NCI-H446 treated with DMSO at 0.1 percent for 48 hours (cell line): ENCODE results near the gene DMXL2.
"Not testable (repeated sequence)": the region's sequence is repeated elsewhere in the genome, so short reads cannot be mapped to it uniquely, and the experiment has no call there.

Experiments used
- DNase-seq: peaks from one replicate; lab custom pipeline; 2025; lab: John Stamatoyannopoulos, UW

Gene DMXL2

DNA sequence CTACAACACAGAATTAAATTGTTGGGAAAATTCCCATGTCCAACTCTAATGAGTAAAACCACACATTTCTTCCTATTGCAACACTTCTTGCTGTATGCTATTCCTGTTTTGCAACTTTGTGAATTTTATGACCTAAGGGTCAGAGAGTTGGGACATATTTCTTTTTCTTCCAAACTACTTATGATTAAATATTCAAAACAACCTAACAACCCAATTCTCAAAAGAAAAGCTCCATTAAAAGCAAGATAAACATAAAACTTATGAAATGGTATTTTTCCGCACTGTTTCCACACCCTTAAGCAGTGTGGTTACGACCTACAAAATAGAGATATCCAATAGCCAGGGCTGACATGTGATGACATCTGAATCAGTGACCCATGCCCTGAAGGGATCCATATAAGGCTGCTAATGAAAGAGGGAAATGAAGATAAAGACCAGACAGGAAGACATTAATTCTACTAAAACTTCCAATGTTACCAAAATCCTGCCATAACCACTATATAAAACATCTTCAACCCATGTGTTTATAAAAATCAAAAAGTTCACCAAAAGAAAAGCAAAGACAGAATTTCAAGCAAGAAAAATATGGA lies 45.6 kb downstream of the DMXL2 start:
- no peak for DNase-seq

DNA sequence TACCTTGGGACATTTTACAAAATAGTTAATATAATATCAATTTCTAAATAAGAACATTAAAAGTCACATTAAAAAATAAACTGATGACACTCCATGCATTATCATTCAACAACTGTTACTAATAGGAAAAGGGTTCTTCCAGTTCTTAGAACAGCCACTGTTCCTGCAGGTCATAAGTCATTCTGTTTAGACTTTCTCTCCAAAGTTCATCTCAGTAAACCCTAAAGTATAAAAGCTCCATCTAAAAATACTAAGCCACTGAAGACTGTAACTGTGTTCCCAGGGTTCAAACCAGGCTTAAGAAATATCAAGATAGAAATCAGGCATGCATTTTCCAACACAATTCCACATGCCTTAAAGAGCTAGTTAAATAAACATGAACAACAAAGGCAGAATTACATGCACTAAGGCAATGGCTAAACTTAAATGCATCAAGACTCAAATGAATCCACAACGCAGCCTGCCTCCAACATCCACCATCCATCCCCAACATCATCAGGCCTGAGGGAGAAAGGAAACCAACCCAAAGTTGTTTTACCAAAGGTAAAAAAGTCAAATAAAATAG lies 46.2 kb downstream of the DMXL2 start:
- no peak for DNase-seq

GRCh38 chr15:51575775-51576174 lies 46.8 kb downstream of the DMXL2 start:
- DNase-seq: no peak

- DNase-seq: not testable (repeated sequence)
These were observed 49.2 kb downstream of the DMXL2 start for GRCh38 chr15:51573352-51573751.

DNA sequence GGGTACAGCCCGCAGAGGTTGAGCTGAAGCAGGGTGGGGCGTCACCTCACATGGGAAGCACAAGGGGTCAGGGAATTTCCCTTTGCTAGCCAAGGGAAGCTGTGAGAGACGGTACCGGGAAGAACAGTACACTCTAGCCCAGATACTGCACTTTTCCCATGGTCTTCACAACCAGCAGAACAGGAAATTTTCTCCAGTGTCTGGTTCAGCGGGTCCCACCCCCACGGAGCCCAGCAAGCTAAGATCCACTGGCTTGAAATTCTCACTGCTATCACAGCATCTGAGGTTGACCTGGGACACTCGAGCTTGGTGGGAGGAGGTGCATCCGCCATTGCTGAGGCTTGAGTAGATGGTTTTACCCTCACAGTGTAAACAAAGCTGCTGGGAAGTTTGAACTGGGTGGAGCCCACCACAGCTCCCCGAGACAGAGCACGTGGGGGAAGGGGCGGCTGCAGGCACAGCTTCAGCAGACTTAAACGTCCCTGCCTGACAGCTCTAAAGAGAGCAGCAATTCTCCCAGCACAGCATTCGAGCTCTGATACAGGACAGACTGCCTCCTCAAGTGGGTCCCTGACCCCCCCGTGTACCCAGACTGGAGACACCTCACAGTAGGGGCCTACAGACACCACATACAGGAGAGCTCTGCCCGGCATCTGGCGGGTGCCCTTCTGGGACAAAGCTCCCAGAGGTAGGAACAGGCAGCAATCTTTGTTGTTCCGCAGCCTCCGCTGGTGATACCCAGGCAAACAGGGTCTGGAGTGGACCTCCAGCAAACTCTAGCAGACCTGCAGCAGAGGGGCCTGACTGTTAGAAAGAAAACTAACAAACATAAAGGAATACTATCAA lies 53.4 kb downstream of the DMXL2 start:
- not testable (repeated sequence) for DNase-seq

DNA sequence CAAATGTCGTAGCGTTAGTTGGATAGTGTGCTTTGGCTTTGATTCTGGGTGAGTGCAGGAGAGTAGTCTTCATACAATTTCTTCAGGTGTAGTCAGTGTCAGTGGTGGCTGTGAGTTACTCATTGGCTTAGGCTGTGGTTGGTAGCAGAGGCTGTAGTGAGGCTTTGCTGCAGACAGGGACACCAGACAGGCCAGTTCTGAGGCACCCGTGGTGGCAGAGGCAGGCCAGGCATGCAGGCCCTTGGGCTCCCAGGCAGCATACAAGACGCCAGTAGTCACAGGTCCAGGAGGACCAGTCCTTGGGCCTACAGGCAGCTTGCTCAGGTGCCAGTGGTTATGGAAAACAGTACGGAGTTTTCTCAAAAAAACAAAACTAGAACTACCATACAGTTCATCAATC lies 61.3 kb downstream of the DMXL2 start:
- DNase-seq: no peak

- no peak for DNase-seq
These were observed 63.7 kb downstream of the DMXL2 start for GRCh38 chr15:51558876-51559275.

GRCh38 chr15:51558411-51558810 lies 64.2 kb downstream of the DMXL2 start:
- no peak for DNase-seq

DNA sequence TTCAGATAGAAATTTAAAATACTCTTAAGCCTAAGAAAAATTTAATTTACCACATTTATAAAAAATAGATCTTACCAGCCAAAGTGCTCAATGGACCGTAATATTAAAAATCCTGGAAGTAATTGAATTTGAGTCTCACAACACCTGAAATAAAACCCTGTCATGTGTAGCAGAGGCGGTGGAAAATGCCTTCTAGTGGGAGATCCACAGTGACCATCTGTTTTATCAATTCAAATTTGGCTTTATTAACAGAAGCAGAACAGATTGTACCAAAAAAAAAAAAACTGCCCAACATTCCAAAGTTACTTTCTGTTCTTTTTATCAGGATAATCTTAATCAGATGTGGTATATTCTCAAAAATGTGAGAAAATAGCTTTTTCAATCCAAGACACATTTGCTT lies 71.7 kb downstream of the DMXL2 start:
- no peak for DNase-seq

DNA sequence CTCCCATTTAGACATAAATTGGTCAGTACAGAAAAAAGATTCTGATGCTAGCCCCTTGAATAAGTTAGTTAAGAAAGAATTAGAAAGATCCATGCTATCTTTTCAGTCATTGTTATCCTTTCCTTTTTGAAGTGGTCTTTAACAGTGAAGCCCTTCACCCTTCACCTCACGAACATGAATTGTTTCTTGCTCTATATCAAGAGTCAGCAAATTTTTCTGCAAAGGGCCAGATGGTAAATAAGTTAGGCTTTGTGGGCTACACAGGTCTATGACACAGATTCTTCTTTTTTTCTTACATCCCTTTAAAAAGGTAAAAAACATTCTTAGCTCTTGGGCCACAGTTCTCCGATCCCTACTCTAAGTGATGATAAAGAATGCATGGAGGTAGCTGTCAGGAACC lies 74.9 kb downstream of the DMXL2 start:
- DNase-seq: no peak

- DNase-seq: no peak
These were observed 85.5 kb downstream of the DMXL2 start for GRCh38 chr15:51536965-51537574.

- DNase-seq: no peak
These were observed 88.7 kb downstream of the DMXL2 start for GRCh38 chr15:51533672-51534398.

DNA sequence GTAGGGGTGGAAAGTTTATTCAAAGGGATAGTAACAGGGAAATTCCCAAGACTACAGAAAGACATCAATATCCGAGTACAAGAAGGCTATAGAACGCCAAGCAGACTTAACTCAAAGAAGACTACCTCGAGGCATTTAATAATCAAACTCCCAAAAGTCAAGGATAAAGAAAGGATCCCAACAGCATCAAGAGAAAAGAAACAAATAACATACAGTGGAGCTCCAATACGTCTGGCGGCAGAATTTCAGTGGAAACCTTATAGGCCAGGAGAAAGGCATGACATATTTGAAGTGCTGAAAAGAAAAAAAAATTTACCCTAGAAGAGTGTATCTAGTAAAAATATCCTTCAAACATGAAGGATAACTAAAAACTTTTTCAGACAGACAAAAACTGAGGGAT lies 95.6 kb downstream of the DMXL2 start:
- no peak for DNase-seq

- DNase-seq: no peak
These were observed 98.2 kb downstream of the DMXL2 start for GRCh38 chr15:51524376-51524775.

DNA sequence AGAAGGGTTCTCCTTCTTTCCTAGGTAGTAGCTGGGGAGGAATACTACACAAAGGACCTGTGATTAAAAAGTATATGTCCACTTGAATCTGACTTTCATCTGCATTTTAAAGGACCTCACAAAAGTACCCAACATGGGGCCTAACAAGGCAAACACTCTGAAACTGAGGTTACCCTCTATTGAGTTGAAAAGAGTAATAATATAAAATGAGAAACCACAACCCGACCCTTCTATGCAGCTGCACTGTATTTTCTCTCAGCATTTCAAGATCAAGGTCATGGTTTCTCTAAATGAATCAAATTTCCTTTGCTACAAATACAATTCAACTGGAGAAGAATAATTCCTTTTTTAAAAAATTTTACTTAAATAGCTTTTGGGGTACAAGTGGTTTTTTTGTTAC lies 106.3 kb downstream of the DMXL2 start:
- no peak for DNase-seq

GRCh38 chr15:51505251-51505650 lies 117.3 kb downstream of the DMXL2 start:
- no peak for DNase-seq

GRCh38 chr15:51503003-51503402 lies 119.6 kb downstream of the DMXL2 start:
- DNase-seq: no peak

DNA sequence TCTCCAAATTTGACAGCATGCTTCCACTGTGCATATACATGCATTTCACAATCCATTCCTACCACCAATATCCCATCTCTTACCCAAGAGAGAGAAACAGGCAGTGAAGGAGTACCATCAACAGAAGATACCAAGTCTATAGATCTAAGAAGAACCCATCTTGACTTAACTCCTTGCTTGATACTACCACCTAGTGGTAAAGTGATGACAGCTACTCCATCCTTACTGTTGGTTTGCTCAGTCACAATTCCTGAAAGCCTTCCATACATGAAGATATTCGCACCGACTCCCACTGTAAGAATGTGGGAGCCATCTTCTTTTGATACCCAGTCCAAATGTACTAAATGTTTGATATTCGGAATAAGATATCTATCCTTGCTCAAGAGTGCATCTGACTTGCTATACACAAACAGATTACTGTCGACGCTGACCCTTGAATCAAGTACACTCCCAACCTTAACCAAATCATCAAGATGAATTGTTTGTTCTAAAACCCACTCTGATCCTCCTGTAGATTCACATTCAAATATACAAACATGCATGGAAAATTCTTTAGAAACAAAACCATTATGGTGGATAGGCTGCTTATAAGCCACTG lies 123.1 kb downstream of the DMXL2 start:
- DNase-seq: peak; percentile 30

- no peak for DNase-seq
These were observed 124.8 kb downstream of the DMXL2 start for GRCh38 chr15:51497806-51498205.

DNA sequence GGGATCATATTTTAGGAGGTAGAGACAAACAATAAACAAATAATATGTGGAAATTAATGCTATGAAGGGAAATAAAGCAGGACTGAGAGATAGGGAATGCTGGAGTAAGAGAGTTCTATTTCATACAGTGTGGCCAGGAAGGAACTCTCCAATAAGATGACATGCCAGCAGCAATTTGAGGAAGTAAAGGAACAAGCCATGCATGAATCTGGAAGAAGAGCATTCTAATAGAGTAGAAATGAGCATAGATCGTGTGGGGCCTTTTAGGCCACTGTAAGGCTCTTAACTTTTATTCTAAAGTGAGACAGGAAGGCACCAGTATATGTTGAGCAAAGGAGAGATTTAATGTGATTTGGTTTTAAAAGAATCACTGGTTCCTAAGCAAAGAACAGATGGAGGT lies 126.3 kb downstream of the DMXL2 start:
- DNase-seq: no peak

- DNase-seq: no peak
These were observed 127.9 kb downstream of the DMXL2 start for GRCh38 chr15:51494411-51495314.
